HFF-Myc (cell line): ENCODE measurements around the gene FOSL1.

Source experiments
- DNase-seq: peaks from one replicate; pipeline ENCODE4 v3.0.0-alpha.2; 2011; ENCODE audit warnings: low read depth; ENCODE audit errors: extremely low read depth
- H3K4me3 ChIP-seq: replicated peaks from 2 replicates; pipeline ENCODE4 v1.5.1; 2011; ENCODE audit warnings: low read depth, mild to moderate bottlenecking, control low read depth, low read length
- TF ChIP-seq, protein P1 (sequence below): IDR thresholded peaks from 2 replicates; pipeline ENCODE4 v1.5.1; 2012; ENCODE audit warnings: mild to moderate bottlenecking, low read depth, low read length, control low read depth; ENCODE audit errors: missing control alignments

FOSL1 gene

DNA sequence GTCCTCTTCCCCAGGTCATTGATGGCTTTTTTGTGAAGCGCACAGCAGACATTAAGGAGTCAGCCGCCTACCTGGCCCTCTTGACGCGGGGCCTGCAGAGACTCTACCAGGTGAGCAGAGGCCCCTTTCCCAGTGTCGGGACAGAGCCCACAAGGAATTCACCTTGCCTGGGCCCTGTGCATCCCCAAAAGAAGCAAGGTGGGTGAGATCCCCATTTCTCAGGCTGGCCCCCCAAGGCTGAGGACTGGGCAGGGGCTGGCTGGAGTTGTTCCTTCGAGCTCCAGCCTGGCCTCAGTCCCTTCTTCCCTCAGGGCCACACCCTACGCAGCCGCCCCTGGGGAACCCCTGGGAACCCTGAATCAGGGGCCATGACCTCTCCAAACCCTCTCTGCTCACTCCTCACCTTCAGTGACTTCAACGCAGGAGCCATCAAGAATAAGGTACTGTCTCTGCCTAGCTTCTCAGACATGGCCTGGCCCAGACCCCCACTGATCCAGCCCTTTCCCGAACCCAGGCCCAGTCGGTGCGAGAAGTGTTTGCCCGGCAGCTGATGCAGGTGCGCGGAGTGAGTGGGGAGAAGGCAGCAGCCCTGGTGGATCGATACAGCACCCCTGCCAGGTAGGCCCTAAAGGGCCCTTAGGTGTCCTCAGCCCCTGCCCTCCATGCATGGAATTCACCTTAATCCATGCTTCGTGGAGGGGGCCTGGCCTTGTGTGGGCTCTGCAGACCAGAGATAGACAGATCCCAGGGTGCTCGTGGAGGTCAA lies 35.3 kb downstream of the FOSL1 start:
- DNase-seq: no peak
- H3K4me3 ChIP-seq: no peak overlapping the region
- TF ChIP-seq, protein P1, sequence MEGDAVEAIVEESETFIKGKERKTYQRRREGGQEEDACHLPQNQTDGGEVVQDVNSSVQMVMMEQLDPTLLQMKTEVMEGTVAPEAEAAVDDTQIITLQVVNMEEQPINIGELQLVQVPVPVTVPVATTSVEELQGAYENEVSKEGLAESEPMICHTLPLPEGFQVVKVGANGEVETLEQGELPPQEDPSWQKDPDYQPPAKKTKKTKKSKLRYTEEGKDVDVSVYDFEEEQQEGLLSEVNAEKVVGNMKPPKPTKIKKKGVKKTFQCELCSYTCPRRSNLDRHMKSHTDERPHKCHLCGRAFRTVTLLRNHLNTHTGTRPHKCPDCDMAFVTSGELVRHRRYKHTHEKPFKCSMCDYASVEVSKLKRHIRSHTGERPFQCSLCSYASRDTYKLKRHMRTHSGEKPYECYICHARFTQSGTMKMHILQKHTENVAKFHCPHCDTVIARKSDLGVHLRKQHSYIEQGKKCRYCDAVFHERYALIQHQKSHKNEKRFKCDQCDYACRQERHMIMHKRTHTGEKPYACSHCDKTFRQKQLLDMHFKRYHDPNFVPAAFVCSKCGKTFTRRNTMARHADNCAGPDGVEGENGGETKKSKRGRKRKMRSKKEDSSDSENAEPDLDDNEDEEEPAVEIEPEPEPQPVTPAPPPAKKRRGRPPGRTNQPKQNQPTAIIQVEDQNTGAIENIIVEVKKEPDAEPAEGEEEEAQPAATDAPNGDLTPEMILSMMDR: no peak

DNA sequence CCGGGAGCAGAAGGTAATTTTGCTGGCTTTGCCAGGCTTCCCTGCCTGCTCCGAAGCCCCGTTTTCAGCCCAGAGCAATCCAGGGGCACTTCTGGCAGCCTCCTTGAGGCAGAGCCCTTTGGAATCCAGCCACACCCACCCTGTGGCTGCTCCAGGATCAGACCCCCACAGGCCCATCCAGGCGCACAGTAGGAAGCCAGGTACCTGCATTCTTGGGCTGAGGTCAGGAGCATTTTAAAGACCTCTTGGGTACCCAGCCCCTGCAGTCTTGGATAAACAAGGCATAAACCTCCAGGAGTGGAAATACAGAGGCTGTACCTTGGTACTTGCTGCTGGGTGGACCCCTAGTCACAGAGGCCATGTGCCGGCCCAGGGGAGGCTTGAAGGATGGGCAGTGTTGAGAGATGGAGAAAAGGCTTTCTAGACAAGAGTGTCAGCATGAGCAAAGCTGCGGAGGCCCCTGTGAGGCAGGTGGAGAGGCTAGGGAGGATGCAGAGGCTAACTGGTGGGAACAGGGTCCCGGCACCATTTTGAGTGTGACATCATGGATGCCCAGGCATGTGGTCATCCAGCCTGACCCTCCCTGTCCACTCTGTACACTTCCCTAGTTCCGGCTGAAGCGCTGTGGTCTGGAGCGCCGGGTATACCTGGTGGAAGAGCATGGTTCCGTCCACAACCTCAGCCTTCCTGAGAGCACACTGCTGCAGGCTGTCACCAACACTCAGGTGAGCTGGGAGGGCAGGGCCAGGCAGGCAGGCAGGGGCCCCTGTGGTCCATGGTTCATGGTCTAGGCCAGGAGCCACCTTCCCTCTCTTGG lies 36.1 kb downstream of the FOSL1 start:
- H3K4me3 ChIP-seq: no peak overlapping the region
- TF ChIP-seq, protein P1: no peak
- no peak for DNase-seq

DNA sequence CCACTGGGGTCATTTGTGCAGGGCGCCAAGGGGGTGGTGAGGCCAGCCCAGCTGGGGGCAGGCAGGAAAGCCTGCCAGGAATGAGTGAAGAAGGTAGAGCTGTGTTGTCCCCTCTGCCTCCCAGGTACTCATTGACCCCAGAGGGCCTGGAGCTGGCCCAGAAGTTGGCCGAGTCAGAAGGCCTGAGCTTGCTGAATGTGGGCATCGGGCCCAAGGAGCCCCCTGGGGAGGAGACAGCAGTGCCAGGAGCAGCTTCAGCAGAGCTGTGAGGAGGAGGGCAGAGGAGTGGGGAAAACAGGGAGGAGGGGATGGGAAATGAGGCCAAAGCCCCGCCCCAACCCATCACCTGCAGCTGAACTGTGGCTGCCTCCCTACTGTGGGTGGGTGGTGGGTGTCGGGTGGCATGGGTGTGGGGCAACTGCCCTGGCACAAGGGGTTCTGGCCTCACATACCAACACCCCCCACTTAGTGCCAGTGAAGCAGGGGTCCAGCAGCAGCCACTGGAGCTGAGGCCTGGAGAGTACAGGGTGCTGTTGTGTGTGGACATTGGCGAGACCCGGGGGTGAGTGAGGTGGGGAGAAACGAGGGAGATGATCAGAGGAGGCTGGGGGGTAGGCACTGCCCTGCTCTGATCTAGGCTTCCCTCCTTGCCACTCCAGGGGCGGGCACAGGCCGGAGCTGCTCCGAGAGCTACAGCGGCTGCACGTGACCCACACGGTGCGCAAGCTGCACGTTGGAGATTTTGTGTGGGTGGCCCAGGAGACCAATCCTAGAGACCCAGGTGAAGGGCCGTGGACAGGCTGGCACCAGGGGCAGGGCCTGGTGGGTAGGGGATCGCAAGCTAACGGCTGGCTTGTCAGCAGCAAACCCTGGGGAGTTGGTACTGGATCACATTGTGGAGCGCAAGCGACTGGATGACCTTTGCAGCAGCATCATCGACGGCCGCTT lies 37.0 kb downstream of the FOSL1 start:
- no peak overlapping the region for H3K4me3 ChIP-seq
- TF ChIP-seq, protein P1: no peak
- DNase-seq: no peak

DNA sequence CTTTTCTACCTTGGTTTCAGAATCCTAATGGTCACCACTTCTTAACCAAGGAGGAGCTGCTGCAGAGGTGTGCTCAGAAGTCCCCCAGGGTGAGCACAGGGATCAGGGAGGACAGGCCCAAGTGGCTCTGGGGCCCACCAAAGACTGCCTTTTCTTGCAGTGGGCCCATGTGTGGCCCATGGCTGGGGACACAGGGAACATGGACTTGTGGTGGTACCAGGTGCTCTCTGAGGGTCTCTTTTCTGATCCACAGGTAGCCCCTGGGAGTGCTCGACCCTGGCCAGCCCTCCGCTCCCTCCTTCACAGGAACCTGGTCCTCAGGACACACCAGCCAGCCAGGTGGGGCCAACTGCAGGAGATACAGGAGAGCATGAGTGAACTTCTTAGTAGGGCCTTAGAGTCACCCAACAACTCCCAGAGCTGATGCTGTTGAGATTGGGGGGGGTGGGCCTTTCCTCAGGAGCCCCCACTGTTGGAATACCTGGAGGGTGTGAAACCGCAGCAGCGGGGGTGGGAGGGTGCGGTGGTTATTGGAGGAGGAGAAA lies 37.9 kb downstream of the FOSL1 start:
- TF ChIP-seq, protein P1: no peak
- H3K4me3 ChIP-seq: peak overlapping the region; percentile 80; the same call in 1 of the 2 replicates
- no peak for DNase-seq

DNA sequence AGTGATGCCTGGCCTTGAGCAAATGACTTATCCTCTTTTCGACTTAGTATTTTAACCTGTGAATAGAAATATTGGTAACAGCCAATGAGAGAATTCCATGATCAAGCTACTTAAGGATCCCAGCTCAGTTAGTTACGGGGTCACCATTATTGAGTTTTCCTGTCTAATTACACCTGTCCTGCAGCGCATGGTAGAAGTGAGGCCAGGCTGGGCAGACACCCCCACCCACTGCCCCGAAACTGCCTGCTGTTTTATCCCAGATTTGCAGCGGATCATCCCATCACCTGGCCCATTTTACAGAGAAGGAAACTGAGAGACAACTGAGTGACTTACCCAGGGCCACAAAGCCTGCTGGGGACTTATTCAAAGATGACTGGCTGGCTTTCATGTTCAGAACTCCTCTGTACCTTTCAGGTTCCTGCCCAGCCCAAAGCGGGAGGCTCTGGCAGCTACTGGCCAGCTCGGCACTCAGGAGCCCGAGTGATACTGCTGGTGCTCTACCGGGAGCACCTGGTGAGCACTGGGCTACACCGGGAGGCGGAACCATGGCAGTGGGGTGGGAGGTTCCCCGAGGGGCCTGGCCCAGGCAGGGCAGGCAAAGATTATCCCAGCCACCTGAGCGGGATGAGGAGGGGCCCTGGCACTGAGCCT lies 38.5 kb downstream of the FOSL1 start:
- H3K4me3 ChIP-seq: peak overlapping the region; percentile 80
- DNase-seq: no peak
- TF ChIP-seq, protein P1: no peak

DNA sequence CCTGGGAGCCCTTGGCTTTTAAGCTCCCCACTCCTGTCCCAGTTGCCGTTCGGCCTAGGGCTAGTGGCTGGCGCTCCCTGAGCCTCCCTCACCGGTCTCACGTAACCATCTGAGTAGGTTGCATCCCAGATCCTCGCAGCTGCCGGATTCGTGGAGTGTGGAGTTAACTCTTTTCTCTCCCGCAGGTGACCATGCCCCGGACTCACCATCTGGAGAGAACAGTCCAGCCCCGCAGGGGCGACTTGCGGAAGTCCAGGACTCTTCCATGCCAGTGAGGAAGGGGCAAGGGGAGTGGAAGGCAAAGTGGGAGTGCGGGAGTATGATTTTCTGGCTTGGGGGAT lies 39.1 kb downstream of the FOSL1 start:
- H3K4me3 ChIP-seq: peak overlapping the region; percentile 80
- no peak for DNase-seq
- TF ChIP-seq, protein P1: no peak
